Stimulated activated naive B cell treated with anti-CD40 and anti-IgM and Interleukin-4, amounts not matched to agents 10 μg/mL and 1 μg/mL and 100 μg/mL, for 72 hours (primary cell): Measurements from ENCODE around the gene SLC7A10.
A peak's percentile ranks its signal among the peaks of the same experiment; 100 is the strongest.

Source experiments
- ATAC-seq, 2 donors: fragments of 150-1000 bp; cut with Tn5 transposase; replicated peaks; 2 replicates each; pipeline ENCODE4 v1.10.0; 2021; ENCODE audit warnings: moderate library complexity in 1 of 2
- DNase-seq: peaks from one replicate; pipeline ENCODE4 v3.0.0; 2021
- H3K27ac Mint-ChIP-seq: one replicate; pipeline ENCODE4 v1.8.0; 2022; ENCODE audit warnings: mild to moderate bottlenecking, mixed read lengths
- H3K27me3 Mint-ChIP-seq, 2 donors: one replicate each; pipeline ENCODE4 v1.8.0; 2022; ENCODE audit warnings: mixed read lengths in 2 of 2
- H3K36me3 Mint-ChIP-seq, 2 donors: one replicate each; pipeline ENCODE4 v1.8.0; 2022; ENCODE audit warnings: mixed read lengths in 2 of 2, mild to moderate bottlenecking in 1 of 2
- H3K4me1 Mint-ChIP-seq, 2 donors: one replicate each; pipeline ENCODE4 v1.8.0; 2022; ENCODE audit warnings: mixed read lengths in 2 of 2, mild to moderate bottlenecking in 1 of 2
- H3K4me3 Mint-ChIP-seq, 2 donors: one replicate each; pipeline ENCODE4 v1.8.0; 2022; ENCODE audit warnings: mild to moderate bottlenecking in 2 of 2, mixed read lengths in 2 of 2, moderate library complexity in 1 of 2
- H3K9me3 Mint-ChIP-seq, 2 donors: one replicate each; pipeline ENCODE4 v1.8.0; 2022; ENCODE audit warnings: mixed read lengths in 2 of 2, mild to moderate bottlenecking in 1 of 2

The SLC7A10 gene

DNA sequence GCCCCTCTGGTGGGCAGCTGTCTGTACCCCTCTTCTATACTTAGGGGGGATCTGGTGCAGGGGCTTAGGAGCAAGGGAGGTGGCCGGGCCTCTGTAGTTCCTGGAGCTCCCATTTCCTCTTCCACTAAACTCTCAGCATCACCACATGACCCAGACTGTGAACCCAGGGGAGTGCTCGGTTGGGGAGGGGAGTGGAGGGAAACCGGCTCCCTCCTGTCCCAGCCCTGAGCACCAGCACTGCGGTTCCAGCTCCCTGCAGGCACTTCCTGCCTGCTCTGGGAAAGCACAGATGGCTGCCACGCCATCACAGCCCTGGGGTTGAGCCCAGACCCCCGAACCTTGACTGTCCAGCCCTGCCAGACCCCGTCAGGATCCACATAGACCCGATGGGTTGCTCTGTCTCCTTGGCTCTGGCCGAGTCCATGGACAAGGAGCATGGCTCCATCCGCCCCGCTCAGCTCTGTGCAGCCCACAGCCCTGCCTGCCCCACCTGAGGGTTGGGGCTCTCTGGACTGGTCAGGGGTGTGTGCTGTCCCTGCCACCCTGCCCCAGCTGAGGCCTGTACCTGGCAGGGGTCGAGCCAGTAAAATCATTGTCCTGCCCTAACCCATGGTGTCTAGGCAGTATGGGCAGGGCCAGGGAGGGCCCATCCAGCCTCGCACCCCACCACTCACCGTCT lies 36.0 kb upstream of the SLC7A10 start:
- ATAC-seq = no peak
- no peak overlapping the region for H3K27ac Mint-ChIP-seq
- H3K4me1 Mint-ChIP-seq = peaks cover 11 to 16% of the 10 kb centered on the region in 2 donors

DNA sequence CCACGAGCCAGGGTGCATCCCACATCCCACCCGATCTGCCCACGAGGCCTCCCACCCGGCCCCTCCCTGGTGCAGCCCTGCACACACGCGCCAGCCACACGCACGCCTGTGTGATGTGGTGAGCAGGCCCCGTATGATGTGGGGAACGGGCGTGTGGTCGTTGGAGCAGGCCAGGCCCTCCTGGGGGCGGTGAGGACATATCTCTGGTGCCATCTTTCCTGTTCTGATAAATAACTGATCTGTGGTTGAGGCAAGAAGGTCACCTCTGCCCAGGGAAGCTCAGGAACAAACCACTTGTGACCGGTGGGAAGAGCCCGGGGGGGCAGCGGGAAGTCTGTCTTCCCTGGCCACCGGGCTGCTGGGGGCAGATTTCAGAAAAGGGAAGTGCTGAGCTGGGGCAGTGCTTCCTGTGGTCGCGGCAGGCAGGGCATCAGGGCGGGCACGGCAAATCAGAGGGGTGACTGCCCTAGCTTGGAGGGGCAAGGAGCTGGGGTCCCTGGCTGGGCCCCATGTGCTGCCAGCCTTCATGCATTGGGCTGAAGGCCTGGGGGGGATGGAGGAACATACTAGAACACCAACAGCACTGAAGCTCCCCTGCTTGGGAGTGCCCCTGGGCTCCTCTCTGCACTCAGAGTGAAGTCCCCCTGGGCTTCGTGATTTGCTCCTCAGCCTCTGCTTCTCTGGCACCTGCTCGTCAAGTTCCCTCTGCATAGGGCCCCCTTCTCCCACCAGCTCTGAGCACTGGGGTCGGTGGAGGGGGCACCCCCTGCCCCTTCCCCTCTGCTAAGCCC lies 35.2 kb upstream of the SLC7A10 start:
- H3K27me3 Mint-ChIP-seq = peaks cover 43 to 44% of the 10 kb centered on the region in 2 donors
- H3K36me3 Mint-ChIP-seq = no peaks in the 10 kb centered on the region
- H3K27ac Mint-ChIP-seq = no peak overlapping the region
- no peak overlapping the region for H3K4me3 Mint-ChIP-seq
- peaks cover 11 to 16% of the 10 kb centered on the region in 2 donors for H3K4me1 Mint-ChIP-seq
- peaks cover 2 to 4% of the 10 kb centered on the region in 2 donors for H3K9me3 Mint-ChIP-seq
- DNase-seq (no peak), ATAC-seq (peak; percentile 64 to 71)

More for the DNA sequence above, 36.0 kb upstream of the SLC7A10 start:
- Mint-ChIP-seq H3K27me3 (peaks cover 42 to 44% of the 10 kb centered on the region in 2 donors), H3K9me3 (peaks cover 2 to 4% of the 10 kb centered on the region in 2 donors), H3K36me3 (no peaks in the 10 kb centered on the region), H3K4me3 (no peak overlapping the region)
- DNase-seq = no peak

DNA sequence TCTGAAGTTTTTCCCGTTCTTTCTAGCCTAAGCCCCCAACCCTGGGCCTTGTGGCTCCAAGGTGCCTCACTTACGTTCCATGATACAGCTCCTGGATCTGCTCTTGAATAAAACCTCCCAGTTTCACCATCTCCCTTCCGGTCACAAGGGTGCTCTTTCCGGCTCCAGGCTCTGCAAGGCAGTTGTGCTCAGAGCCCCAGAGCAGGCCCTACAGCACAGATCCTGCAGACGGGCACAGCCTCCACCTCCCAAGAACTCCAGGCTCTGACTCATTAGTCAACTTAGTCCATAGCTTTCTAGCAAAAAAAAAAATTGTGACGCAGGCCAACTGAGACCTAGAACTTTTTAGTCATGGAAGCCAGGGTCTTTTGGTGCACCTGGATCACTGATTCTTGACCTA lies 33.9 kb upstream of the SLC7A10 start:
- H3K27me3 Mint-ChIP-seq = peaks cover 46% of the 10 kb centered on the region in 2 donors
- H3K27ac Mint-ChIP-seq = no peak overlapping the region
- ATAC-seq (no peak), DNase-seq (no peak)
- H3K9me3 Mint-ChIP-seq = peaks cover 2 to 4% of the 10 kb centered on the region in 2 donors
- H3K4me3 Mint-ChIP-seq = no peak overlapping the region
- H3K36me3 Mint-ChIP-seq = no peaks in the 10 kb centered on the region
- H3K4me1 Mint-ChIP-seq = peaks cover 11 to 16% of the 10 kb centered on the region in 2 donors

DNA sequence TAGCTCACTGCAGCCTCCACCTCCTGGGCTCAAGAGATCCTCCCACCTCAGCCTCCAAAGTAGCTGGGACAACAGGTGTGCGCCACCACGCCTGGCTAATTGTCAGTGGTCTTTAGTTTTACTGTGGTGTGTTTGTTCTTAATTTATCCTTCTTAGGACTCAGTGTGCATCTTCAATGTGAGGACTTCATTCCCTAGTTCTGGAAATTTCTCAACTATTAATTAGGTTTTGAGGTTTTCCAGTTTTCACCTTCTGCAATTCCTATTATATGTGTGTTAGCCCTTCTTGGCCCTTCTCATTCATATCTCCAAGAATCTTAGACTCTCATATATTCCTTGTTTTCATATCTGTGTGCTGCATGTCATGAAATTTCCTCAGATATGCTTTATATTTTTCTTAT lies 32.2 kb upstream of the SLC7A10 start:
- H3K27ac Mint-ChIP-seq = no peak overlapping the region
- peaks cover 34 to 40% of the 10 kb centered on the region in 2 donors for H3K27me3 Mint-ChIP-seq
- H3K4me1 Mint-ChIP-seq = peaks cover 11 to 16% of the 10 kb centered on the region in 2 donors
- H3K4me3 Mint-ChIP-seq = no peak overlapping the region
- DNase-seq (no peak), ATAC-seq (no peak)
- H3K36me3 Mint-ChIP-seq = no peaks in the 10 kb centered on the region
- peaks cover 2 to 4% of the 10 kb centered on the region in 2 donors for H3K9me3 Mint-ChIP-seq

DNA sequence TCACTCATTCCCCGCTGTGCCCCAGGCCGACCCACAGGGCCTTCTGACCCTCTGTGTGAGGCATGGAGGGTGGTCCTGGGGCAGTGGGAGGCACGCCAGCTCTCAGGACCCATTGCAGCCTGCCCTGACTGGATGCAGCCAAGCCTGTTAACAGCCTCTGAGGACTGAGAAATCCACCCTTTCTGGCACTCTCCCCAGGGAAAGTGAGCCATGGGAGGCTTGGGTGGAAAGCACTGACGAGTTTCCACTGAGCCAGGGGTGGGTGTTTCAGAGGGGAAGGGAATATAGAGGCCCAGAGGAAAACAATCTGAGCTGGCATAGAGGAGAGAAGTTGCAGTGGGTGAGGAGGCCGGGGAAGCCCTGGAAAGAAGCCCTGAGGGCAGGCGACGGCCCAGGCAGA lies 30.6 kb upstream of the SLC7A10 start:
- H3K9me3 Mint-ChIP-seq = peaks cover 2 to 4% of the 10 kb centered on the region in 2 donors
- H3K27me3 Mint-ChIP-seq = peaks cover 20 to 24% of the 10 kb centered on the region in 2 donors
- peaks cover 6 to 8% of the 10 kb centered on the region in 2 donors for H3K4me1 Mint-ChIP-seq
- ATAC-seq = no peak
- no peaks in the 10 kb centered on the region for H3K36me3 Mint-ChIP-seq
- H3K4me3 Mint-ChIP-seq = no peak overlapping the region
- no peak overlapping the region for H3K27ac Mint-ChIP-seq
- DNase-seq = no peak

DNA sequence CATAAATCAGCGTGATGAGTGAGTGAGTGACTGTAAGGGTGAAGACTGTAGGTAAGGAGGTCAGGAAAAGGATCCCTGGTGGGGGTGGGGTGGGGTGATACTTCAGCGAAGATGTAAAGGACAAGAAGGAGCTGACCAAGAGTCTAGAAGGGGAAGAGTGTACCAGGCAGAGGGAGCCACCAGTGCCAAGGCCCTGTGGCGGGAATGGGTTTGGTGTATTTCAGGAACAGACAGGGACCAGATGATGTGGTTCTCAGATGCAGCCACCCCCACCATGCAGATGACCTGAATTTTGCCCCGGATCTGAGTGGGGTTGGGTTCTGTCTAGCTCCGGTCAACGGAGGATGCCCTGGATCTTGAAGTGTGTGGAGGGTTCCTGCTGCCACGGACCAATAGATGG lies 30.1 kb upstream of the SLC7A10 start:
- H3K4me1 Mint-ChIP-seq = peaks cover 3% of the 10 kb centered on the region in 2 donors
- no peak for DNase-seq
- peaks cover 2 to 4% of the 10 kb centered on the region in 2 donors for H3K9me3 Mint-ChIP-seq
- no peaks in the 10 kb centered on the region for H3K36me3 Mint-ChIP-seq
- no peak overlapping the region for H3K27ac Mint-ChIP-seq
- H3K4me3 Mint-ChIP-seq = no peak overlapping the region
- H3K27me3 Mint-ChIP-seq = peaks cover 18 to 19% of the 10 kb centered on the region in 2 donors
- ATAC-seq = no peak

DNA sequence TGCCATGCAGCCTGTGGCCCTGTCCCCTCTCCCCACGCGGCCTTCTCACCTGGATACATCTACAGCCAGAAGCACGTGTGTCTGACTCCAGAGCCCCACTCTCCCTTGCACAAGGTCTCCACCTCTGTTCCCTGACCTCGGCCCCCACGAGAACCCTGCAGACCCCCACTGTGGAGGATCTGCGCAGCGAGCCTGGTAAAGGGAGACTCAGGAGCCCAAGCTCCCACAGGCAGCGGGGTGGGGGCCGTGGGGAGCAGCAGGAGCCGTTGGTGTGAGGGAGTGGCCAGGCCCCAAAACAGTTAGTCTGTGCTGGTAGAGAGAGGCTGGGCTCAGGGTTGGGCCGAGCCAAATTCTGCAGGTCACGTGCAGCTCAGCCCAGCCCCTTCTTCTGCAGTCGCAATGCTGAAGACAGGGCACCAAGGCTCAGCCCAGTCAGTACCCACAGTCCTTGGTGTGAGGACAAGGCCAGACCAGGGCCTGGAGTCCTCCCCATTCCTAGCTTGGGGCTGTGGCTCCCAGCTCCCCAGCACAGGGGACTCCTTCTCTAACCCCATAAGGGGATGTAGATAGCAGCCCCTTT lies 28.7 kb upstream of the SLC7A10 start:
- Mint-ChIP-seq H3K4me3 (no peak overlapping the region), H3K27me3 (peaks cover 11% of the 10 kb centered on the region in 2 donors), H3K27ac (no peak overlapping the region), H3K4me1 (no peaks in the 10 kb centered on the region), H3K9me3 (peaks cover 2 to 4% of the 10 kb centered on the region in 2 donors), H3K36me3 (no peaks in the 10 kb centered on the region)
- ATAC-seq (no peak), DNase-seq (no peak)

DNA sequence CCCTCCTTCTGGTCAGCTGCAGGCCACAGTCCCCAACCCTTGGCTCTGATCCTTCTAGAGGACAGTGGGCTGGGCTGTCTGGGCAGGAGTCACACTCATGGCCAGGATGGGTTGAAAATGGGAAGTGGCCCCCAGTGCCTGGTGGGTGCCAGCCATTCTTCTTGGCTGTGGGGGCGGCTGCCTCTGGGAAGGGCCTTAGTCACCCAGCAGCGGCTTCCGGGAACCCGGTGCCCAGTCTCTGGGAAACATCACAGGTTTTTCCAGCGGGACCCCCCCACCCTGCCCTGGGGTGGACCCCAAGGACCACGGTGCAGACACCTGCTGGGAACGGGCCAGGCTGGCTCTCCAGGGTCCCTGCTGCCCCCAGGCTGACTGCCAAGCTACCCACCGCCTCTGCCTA lies 27.3 kb upstream of the SLC7A10 start:
- H3K27me3 Mint-ChIP-seq = peaks cover 9% of the 10 kb centered on the region in 2 donors
- ATAC-seq (no peak), DNase-seq (no peak)
- no peaks in the 10 kb centered on the region for H3K36me3 Mint-ChIP-seq
- H3K4me1 Mint-ChIP-seq = no peaks in the 10 kb centered on the region
- H3K27ac Mint-ChIP-seq = no peak overlapping the region
- peaks cover 0 to 2% of the 10 kb centered on the region in 2 donors for H3K9me3 Mint-ChIP-seq
- H3K4me3 Mint-ChIP-seq = no peak overlapping the region

DNA sequence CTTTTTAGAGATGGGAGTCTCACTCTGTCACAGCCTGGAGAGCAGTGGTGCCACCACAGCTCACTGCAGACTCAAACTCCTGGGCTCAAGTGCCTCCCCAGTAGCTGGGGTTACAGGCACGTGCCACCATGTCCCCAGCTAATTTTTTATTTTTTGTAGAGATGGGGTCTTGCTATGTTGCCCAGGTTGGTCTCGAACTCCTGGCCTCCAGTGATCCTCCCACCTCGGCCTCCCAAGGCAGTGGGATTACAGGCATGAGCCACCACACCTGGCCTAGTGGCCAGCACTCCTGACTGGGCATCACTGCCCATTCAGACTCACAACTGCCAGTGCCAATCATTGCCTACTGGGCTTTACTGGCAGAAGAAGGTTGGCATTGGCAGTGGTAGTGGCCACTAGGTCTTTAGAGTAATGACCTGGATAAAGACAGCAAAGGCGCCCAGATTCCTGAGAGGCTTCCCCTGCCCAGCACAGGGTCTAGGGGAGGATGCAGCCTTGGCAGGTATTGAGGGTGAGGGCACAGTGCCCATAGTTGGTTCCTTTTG lies 26.8 kb upstream of the SLC7A10 start:
- Mint-ChIP-seq H3K27ac (no peak overlapping the region), H3K36me3 (no peaks in the 10 kb centered on the region), H3K4me3 (no peak overlapping the region), H3K9me3 (no peaks in the 10 kb centered on the region), H3K27me3 (peaks cover 9% of the 10 kb centered on the region in 2 donors), H3K4me1 (no peaks in the 10 kb centered on the region)
- DNase-seq (no peak), ATAC-seq (no peak)

DNA sequence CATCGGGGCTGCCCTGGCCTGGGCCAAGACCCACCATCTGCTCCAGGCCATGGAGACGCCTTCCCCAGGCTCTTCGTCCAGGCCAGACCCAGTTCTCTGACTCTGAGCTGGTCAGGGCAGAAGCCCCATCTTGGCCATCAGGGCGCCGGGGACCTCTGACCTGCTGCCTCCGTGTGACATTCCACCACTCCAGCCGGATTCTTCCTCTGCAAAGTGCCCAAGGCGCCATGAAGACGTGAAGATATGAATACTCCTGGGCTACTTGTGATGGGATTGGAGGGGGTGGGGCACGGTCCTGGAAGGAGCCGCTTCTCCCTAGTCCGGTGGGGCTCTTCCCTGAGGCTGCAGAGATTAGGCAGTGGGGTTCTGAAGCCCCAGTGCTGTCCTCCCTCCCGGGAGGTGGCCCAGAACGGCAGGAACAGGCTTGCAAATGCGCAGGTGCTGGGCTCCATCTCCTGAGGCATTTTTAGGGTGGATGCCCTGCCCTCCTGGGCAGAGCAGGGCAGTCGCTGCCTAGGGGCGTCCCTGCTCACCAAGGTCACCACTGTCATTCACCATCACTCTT lies 26.0 kb upstream of the SLC7A10 start:
- Mint-ChIP-seq H3K27me3 (peaks cover 9% of the 10 kb centered on the region in 2 donors), H3K36me3 (no peaks in the 10 kb centered on the region), H3K27ac (no peak overlapping the region), H3K4me3 (no peak overlapping the region), H3K9me3 (no peaks in the 10 kb centered on the region), H3K4me1 (no peaks in the 10 kb centered on the region)
- DNase-seq (no peak), ATAC-seq (no peak)

DNA sequence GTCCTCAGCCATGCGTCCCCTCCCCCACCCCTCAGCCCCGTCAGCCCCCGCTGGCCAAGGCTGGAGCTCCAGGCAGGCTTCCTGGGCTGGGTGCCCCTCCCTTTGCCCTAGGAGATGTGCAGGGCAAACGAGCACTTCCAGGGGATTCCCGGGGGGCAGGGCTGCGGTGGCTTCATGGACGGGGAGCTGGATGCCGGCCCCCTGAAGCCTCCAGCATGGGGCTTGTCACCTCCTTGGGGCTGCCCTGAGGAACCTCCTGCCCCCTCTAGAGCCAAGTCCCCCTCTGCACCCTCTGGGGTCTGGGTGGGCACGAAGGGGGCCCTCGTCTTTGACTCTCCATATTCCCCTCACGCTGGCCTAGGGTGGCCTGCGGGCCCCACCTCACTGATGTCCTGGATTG lies 25.4 kb upstream of the SLC7A10 start:
- ATAC-seq (no peak), DNase-seq (no peak)
- H3K4me1 Mint-ChIP-seq = no peaks in the 10 kb centered on the region
- H3K27ac Mint-ChIP-seq = no peak overlapping the region
- H3K27me3 Mint-ChIP-seq = peaks cover 9% of the 10 kb centered on the region in 2 donors
- H3K36me3 Mint-ChIP-seq = no peaks in the 10 kb centered on the region
- H3K4me3 Mint-ChIP-seq = no peak overlapping the region
- no peaks in the 10 kb centered on the region for H3K9me3 Mint-ChIP-seq

DNA sequence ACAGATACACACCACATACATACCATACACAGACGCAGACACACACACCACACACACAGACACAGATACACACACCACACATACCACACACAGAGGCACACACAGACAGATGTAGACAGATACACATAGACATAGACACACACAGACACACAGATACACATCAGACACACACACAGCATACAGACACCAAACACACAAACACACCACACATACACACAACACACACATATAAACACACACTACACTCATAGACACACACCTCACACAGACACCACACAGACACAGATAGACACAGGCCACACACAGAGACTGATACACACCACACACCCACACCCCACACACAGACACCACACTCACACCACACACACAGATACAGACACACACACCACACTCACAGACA lies 24.9 kb upstream of the SLC7A10 start:
- no peak for ATAC-seq

DNA sequence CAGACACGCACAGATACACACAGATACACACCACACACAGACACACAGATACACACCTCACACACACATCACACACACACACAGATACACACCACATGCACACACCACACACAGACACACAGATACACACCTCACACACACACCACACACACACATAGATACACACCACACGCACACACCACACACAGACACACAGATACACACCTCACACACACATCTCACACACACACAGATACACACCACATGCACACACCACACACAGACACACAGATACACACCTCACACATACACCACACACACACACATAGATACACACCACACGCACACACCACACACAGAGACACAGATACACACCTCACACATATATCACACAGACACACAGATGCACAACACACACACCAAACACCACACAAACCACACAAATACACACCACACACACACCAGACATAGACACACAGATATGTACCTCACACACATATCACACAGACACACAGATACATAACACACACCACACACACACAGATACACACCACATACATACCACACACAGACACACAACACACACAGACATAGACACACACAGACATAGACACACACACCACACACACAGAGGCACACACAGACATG lies 24.2 kb upstream of the SLC7A10 start:
- ATAC-seq (no peak), DNase-seq (no peak)
- H3K4me3 Mint-ChIP-seq = no peak overlapping the region
- H3K36me3 Mint-ChIP-seq = no peaks in the 10 kb centered on the region
- H3K27me3 Mint-ChIP-seq = peaks cover under 1% of the 10 kb centered on the region in 2 donors
- H3K9me3 Mint-ChIP-seq = no peaks in the 10 kb centered on the region
- no peaks in the 10 kb centered on the region for H3K4me1 Mint-ChIP-seq
- no peak overlapping the region for H3K27ac Mint-ChIP-seq

More for the DNA sequence above, 24.9 kb upstream of the SLC7A10 start:
- H3K27ac Mint-ChIP-seq = no peak overlapping the region
- H3K4me3 Mint-ChIP-seq = no peak overlapping the region
- no peaks in the 10 kb centered on the region for H3K4me1 Mint-ChIP-seq
- H3K36me3 Mint-ChIP-seq = no peaks in the 10 kb centered on the region
- H3K27me3 Mint-ChIP-seq = peaks cover 5 to 7% of the 10 kb centered on the region in 2 donors
- DNase-seq = no peak
- H3K9me3 Mint-ChIP-seq = no peaks in the 10 kb centered on the region
